A549 (cell line): Measurements from ENCODE around the gene PRSS56. TPM values are rescaled to one million over a fixed set of nuclear protein-coding genes. Genes with fewer than 3 reads are reported as not detected.

Source experiments
- ATAC-seq, 2 experiments: fragments of 200-7000 bp in 1 of 2; fragments of >200 bp in 1 of 2; cut with Nextera tagmentation in 1 of 2; cut with Tn5 transposase in 1 of 2; 3 replicates each; pipeline versions ENCODE4 v1.8.0 to v1.9.1; 2018 to 2020; ENCODE audit warnings: mild to moderate bottlenecking in 1 of 2, moderate library complexity in 1 of 2
- CTCF ChIA-PET: fragments of 300-600 bp; sonication (Branson Sonifier 250); formaldehyde crosslinking; extraction: SDS; loops from one replicate; lab custom pipeline; 2021; ENCODE audit warnings: antibody characterized with exemption, inconsistent platforms; lab: Yijun Ruan, JAX
- POLR2A ChIA-PET: fragments of 350-600 bp; formaldehyde crosslinking; extraction: SDS; loops from one replicate; lab custom pipeline; 2021; ENCODE audit warnings: antibody characterized with exemption, inconsistent platforms; lab: Yijun Ruan, JAX
- DNase-seq, 2 experiments: peaks; one replicate each; pipeline versions ENCODE4 v3.0.0 to v3.0.0-alpha.2; 2011 to 2016; ENCODE audit warnings: low read depth in 1 of 2, low spot score in 1 of 2
- FAIRE-seq: peaks from 2 replicates; lab custom pipeline; 2011; peaks lifted over from hg19 to GRCh38; lab: Jason Lieb, UNC
- H3K27ac ChIP-seq, 2 experiments: fragments of >200 bp; sonication (Bioruptor Twin); formaldehyde crosslinking; 3 replicates each; pipeline ENCODE4 v1.5.1; 2016 to 2017
- H3K4me1 ChIP-seq: fragments of >200 bp; sonication (Bioruptor Twin); formaldehyde crosslinking; 3 replicates; pipeline ENCODE4 v1.6.1; 2016
- H3K4me2 ChIP-seq: fragments of >200 bp; sonication (Bioruptor Twin); formaldehyde crosslinking; 3 replicates; pipeline ENCODE4 v1.6.1; 2016
- H3K4me3 ChIP-seq: fragments of >200 bp; sonication (Bioruptor Twin); formaldehyde crosslinking; 3 replicates; pipeline ENCODE4 v1.5.1; 2016
- H3K9me3 ChIP-seq: fragments of >200 bp; sonication (Bioruptor Twin); formaldehyde crosslinking; 3 replicates; pipeline ENCODE4 v1.6.1; 2016
- CBX2 ChIP-seq: fragments of 200-600 bp; sonication (generic); IDR thresholded peaks from 2 replicates; pipeline ENCODE4 v1.6.1; 2016; ENCODE audit warnings: low read depth, mild to moderate bottlenecking, borderline replicate concordance
- CEBPB ChIP-seq, 2 experiments: fragments of >200 bp in 1 of 2; sonication (Bioruptor Twin) in 1 of 2; formaldehyde crosslinking in 1 of 2; IDR thresholded peaks; 2 replicates each; pipeline ENCODE4 v1.6.1; 2012 to 2016
- E2F6 ChIP-seq: IDR thresholded peaks from 2 replicates; pipeline ENCODE4 v1.6.1; 2012; ENCODE audit warnings: low read depth, borderline replicate concordance
- EHF ChIP-seq: fragments of 250-450 bp; sonication (Bioruptor Pico); IDR thresholded peaks from 2 replicates; pipeline ENCODE4 v1.5.0; 2020; ENCODE audit warnings: mild to moderate bottlenecking
- EP300 ChIP-seq, 2 experiments: fragments of >200 bp; sonication (Bioruptor Twin); formaldehyde crosslinking; IDR thresholded peaks; 2 replicates in 1 of 2; 3 replicates in 1 of 2; pipeline ENCODE4 v1.6.1; 2016 to 2017
- FOSL2 ChIP-seq, 2 experiments: fragments of 450-650 bp in 1 of 2; fragments of >200 bp in 1 of 2; sonication (Bioruptor Twin) in 1 of 2; formaldehyde crosslinking; IDR thresholded peaks; 2 replicates each; pipeline versions ENCODE4 v1.5.0 to v1.6.1; 2016 to 2020; ENCODE audit warnings: mild to moderate bottlenecking in 1 of 2, moderate library complexity in 1 of 2
- HDAC2 ChIP-seq: fragments of 200-600 bp; sonication (generic); IDR thresholded peaks from 2 replicates; pipeline ENCODE4 v1.6.1; 2016
- KDM1A ChIP-seq: fragments of 200-600 bp; sonication (generic); IDR thresholded peaks from 2 replicates; pipeline ENCODE4 v1.6.1; 2016; ENCODE audit warnings: low read depth, mild to moderate bottlenecking
- KDM5A ChIP-seq: fragments of 200-600 bp; sonication (generic); IDR thresholded peaks from 2 replicates; pipeline ENCODE4 v1.6.1; 2016; ENCODE audit warnings: antibody characterized with exemption, mild to moderate bottlenecking
- NR3C1 ChIP-seq: fragments of >200 bp; sonication (Bioruptor Twin); formaldehyde crosslinking; IDR thresholded peaks from 3 replicates; pipeline ENCODE4 v1.6.1; 2017
- PHF8 ChIP-seq: fragments of 200-600 bp; sonication (generic); IDR thresholded peaks from 2 replicates; pipeline ENCODE4 v1.6.1; 2016; ENCODE audit warnings: low read depth, mild to moderate bottlenecking, antibody characterized with exemption, moderate library complexity, borderline replicate concordance
- POLR2AphosphoS2 ChIP-seq: conservative IDR thresholded peaks from 2 replicates; pipeline ENCODE4 v1.6.1; 2012; ENCODE audit warnings: low read length, improper control_type of control experiment, inconsistent platforms
- RAD21 ChIP-seq, 2 experiments: fragments of >200 bp in 1 of 2; sonication (Bioruptor Twin) in 1 of 2; formaldehyde crosslinking in 1 of 2; IDR thresholded peaks in 1 of 2; conservative IDR thresholded peaks in 1 of 2; 2 replicates in 1 of 2; 3 replicates in 1 of 2; pipeline ENCODE4 v1.6.1; 2012 to 2018; ENCODE audit warnings: inconsistent platforms in 1 of 2
- RARB ChIP-seq: fragments of 250-450 bp; sonication (Bioruptor Pico); IDR thresholded peaks from 2 replicates; pipeline ENCODE4 v1.8.0; 2021; ENCODE audit warnings: mild to moderate bottlenecking, moderate library complexity
- REST ChIP-seq: fragments of 200-600 bp; sonication (generic); IDR thresholded peaks from 2 replicates; pipeline ENCODE4 v1.6.1; 2016; ENCODE audit warnings: antibody characterized with exemption, mild to moderate bottlenecking, moderate library complexity
- RFX5 ChIP-seq: fragments of 450-650 bp; IDR thresholded peaks from 2 replicates; pipeline ENCODE4 v1.7.1; 2014; ENCODE audit warnings: antibody characterized with exemption, mild to moderate bottlenecking, moderate library complexity
- RNF2 ChIP-seq: fragments of 200-600 bp; sonication (generic); IDR thresholded peaks from 2 replicates; pipeline ENCODE4 v1.6.1; 2016; ENCODE audit warnings: low read depth, mild to moderate bottlenecking, antibody characterized with exemption, moderate library complexity, borderline replicate concordance
- SMC3 ChIP-seq: fragments of >200 bp; sonication (Bioruptor Twin); formaldehyde crosslinking; IDR thresholded peaks from 3 replicates; pipeline ENCODE4 v1.6.1; 2018; ENCODE audit warnings: inconsistent platforms
- SREBF2 ChIP-seq: fragments of 450-650 bp; IDR thresholded peaks from 2 replicates; pipeline ENCODE4 v1.6.1; 2014; ENCODE audit warnings: mild to moderate bottlenecking, moderate library complexity
- USF2 ChIP-seq: fragments of 450-650 bp; IDR thresholded peaks from 2 replicates; pipeline ENCODE4 v1.6.1; 2014; ENCODE audit warnings: antibody characterized with exemption
- ZC3H11A ChIP-seq: fragments of 450-650 bp; IDR thresholded peaks from 2 replicates; pipeline ENCODE4 v1.6.1; 2014; ENCODE audit warnings: antibody characterized with exemption, mild to moderate bottlenecking
- ZNF302 ChIP-seq: fragments of 250-450 bp; sonication (Bioruptor Pico); IDR thresholded peaks from 2 replicates; pipeline ENCODE4 v1.9.0; 2021; ENCODE audit warnings: inconsistent platforms, mild to moderate bottlenecking, moderate library complexity
- ZSCAN20 ChIP-seq: fragments of 250-450 bp; sonication (Bioruptor Pico); IDR thresholded peaks from 2 replicates; pipeline ENCODE4 v1.8.0; 2022; ENCODE audit warnings: mild to moderate bottlenecking, moderate library complexity
- WGBS: methylation state at CpG from one replicate; pipeline ENCODE4 v1.1.6; 2017; ENCODE audit errors: missing lambda C conversion rate; 5-methylcytosine and 5-hydroxymethylcytosine counted together
- polyA plus RNA-seq, 4 experiments: library from polyadenylated mRNA; depleted of rRNA in 3 of 4; stranded (reverse); fragments of >200 nt; fragmentation: RNase III in 1 of 4; extraction: RNeasy Plus Mini Kit Qiagen cat#74134 plus additional on column Dnase treatment in 1 of 4; gene quantifications; 2 replicates in 3 of 4; 3 replicates in 1 of 4; pipeline ENCODE4 v1.2.3, GENCODE V29; 2011 to 2017

PRSS56 gene
- polyA plus RNA-seq, 2 of the 4 experiments (the other 2 are of a cell fraction), result not detected

- Histone ChIP-seq H3K9me3 (no peaks in the 10 kb centered on the region), H3K4me2 (no peak overlapping the region), H3K27ac (no peak overlapping the region), H3K4me1 (peaks cover 9% of the 10 kb centered on the region; the same call in 2 of the 3 replicates), H3K4me3 (no peak overlapping the region)
- TF ChIP-seq ZNF302 (CRISPR knock-in tag) (no peak), EHF (CRISPR knock-in tag) (no peak), KDM1A (no peak), PHF8 (no peak), RARB (CRISPR knock-in tag) (no peak), FOSL2 (IDR thresholded peaks at IDR 0.05) (no peak), FOSL2 (CRISPR knock-in tag; IDR thresholded peaks at IDR 0.05) (no peak), EP300 (IDR thresholded peaks at IDR 0.05) (no peak)
- CTCF ChIA-PET, result interaction anchor here (1.0 to 7.9 kb wide), 3 partner anchors 10 to 99 kb away, joined by 3 to 77 read pairs (median 4); partner anchors contain the start of gene PRSS56
- no peak for ATAC-seq
- POLR2A ChIA-PET, result interaction anchor here (0.5 kb wide), 1 partner anchor 87 kb away, joined by 3 read pairs; no protein-coding TSS in a partner anchor
- DNase-seq, result no peak
- no peak for FAIRE-seq
- 93% methylated on average over 9 of the region's 10 CpGs for WGBS
Measured at GRCh38 chr2:232512602-232513001, 7.6 kb upstream of the PRSS56 start.

GRCh38 chr2:232513353-232513752, 6.8 kb upstream of the PRSS56 start:
- Histone ChIP-seq H3K4me3 (no peak overlapping the region), H3K27ac (no peak overlapping the region), H3K9me3 (no peaks in the 10 kb centered on the region), H3K4me1 (peaks cover 9% of the 10 kb centered on the region; the same call in 2 of the 3 replicates), H3K4me2 (no peak overlapping the region)
- FAIRE-seq, result no peak
- 44% methylated on average over 5 of the region's 5 CpGs for WGBS
- POLR2A ChIA-PET, result no interaction called here
- TF ChIP-seq POLR2AphosphoS2 (no peak), KDM5A (no peak), FOSL2 (IDR thresholded peaks at IDR 0.05) (no peak), FOSL2 (CRISPR knock-in tag; IDR thresholded peaks at IDR 0.05) (no peak), PHF8 (no peak), NR3C1 (no peak), HDAC2 (no peak)
- no peak for ATAC-seq
- DNase-seq, result no peak
- CTCF ChIA-PET, result interaction anchor here (1.0 to 7.9 kb wide), 3 partner anchors 9 to 98 kb away, joined by 3 to 77 read pairs (median 4); partner anchors contain the start of gene PRSS56

GRCh38 chr2:232515639-232516038, 4.5 kb upstream of the PRSS56 start:
- Histone ChIP-seq H3K4me1 (peaks cover 9% of the 10 kb centered on the region; the same call in 2 of the 3 replicates), H3K9me3 (no peaks in the 10 kb centered on the region), H3K4me3 (no peak overlapping the region), H3K27ac (no peak overlapping the region), H3K4me2 (no peak overlapping the region)
- no peak for ATAC-seq
- TF ChIP-seq USF2 (no peak), REST (no peak), ZSCAN20 (CRISPR knock-in tag) (no peak), SREBF2 (no peak), SMC3 (no peak), RFX5 (no peak), E2F6 (no peak), RNF2 (no peak), CBX2 (no peak), RAD21 (conservative IDR thresholded peaks at IDR 0.05 in 1 of 2, IDR thresholded peaks at IDR 0.05 in 1 of 2) (no peak), ZC3H11A (no peak), ZNF302 (CRISPR knock-in tag) (no peak), CEBPB (IDR thresholded peaks at IDR 0.05) (no peak), EHF (CRISPR knock-in tag) (no peak)
- POLR2A ChIA-PET, result interaction anchor here (0.7 kb wide), 1 partner anchor 68 kb away, joined by 7 read pairs; no protein-coding TSS in a partner anchor
- no peak for FAIRE-seq
- CTCF ChIA-PET, result interaction anchor here (1.1 to 2.1 kb wide), 5 partner anchors 8 to 615 kb away, joined by 4 to 7 read pairs (median 5); no protein-coding TSS in a partner anchor
- DNase-seq, result no peak
- WGBS, result 88% methylated on average over 7 of the region's 7 CpGs
